ENCODE results near the gene SLC25A28.

- TF ChIP-seq POLR2A (IDR thresholded peaks at IDR 0.05): no peak
- TF ChIP-seq, protein P1, sequence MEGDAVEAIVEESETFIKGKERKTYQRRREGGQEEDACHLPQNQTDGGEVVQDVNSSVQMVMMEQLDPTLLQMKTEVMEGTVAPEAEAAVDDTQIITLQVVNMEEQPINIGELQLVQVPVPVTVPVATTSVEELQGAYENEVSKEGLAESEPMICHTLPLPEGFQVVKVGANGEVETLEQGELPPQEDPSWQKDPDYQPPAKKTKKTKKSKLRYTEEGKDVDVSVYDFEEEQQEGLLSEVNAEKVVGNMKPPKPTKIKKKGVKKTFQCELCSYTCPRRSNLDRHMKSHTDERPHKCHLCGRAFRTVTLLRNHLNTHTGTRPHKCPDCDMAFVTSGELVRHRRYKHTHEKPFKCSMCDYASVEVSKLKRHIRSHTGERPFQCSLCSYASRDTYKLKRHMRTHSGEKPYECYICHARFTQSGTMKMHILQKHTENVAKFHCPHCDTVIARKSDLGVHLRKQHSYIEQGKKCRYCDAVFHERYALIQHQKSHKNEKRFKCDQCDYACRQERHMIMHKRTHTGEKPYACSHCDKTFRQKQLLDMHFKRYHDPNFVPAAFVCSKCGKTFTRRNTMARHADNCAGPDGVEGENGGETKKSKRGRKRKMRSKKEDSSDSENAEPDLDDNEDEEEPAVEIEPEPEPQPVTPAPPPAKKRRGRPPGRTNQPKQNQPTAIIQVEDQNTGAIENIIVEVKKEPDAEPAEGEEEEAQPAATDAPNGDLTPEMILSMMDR (IDR thresholded peaks at IDR 0.05 in 4 of 5, conservative IDR thresholded peaks at IDR 0.05 in 1 of 5): no peak
Measured at GRCh38 chr10:99629625-99629978, 9.4 kb upstream of the SLC25A28 start.

All from gastrocnemius medialis (tissue), 4 donors.